ENCODE measurements around the gene PRICKLE1.

Gene PRICKLE1

GRCh38 chr12:42588524-42589464, 752 bp downstream of the PRICKLE1 start:
- Histone ChIP-seq H3K4me3 (ENCODE audit: low read length in 2 of 2) (peak overlapping the region; percentile 81 to 92), H3K36me3 (ENCODE audit: control insufficient read depth in 2 of 2, insufficient read depth in 2 of 2, low read length in 2 of 2) (no peaks in the 10 kb centered on the region), H3K9ac (ENCODE audit: low read length in 2 of 2) (peak overlapping the region; percentile 46 to 72), H3K27me3 (ENCODE audit: control insufficient read depth in 1 of 2, insufficient read depth in 2 of 2, low read length in 2 of 2) (no peaks in the 10 kb centered on the region), H3K4me1 (ENCODE audit: control insufficient read depth, insufficient read depth, low read length) (peaks cover 34% of the 10 kb centered on the region), H3K9me3 (ENCODE audit: control insufficient read depth in 2 of 2, low read length in 2 of 2) (no peaks in the 10 kb centered on the region), H3K27ac (ENCODE audit: low read length) (peak overlapping the region; percentile 31)

GRCh38 chr12:42587601-42588523, 1.7 kb downstream of the PRICKLE1 start:
- Histone ChIP-seq H3K9me3 (ENCODE audit: control insufficient read depth in 2 of 2, low read length in 2 of 2) (no peaks in the 10 kb centered on the region), H3K27me3 (ENCODE audit: control insufficient read depth in 1 of 2, insufficient read depth in 2 of 2, low read length in 2 of 2) (no peaks in the 10 kb centered on the region), H3K9ac (ENCODE audit: low read length in 2 of 2) (no peak overlapping the region), H3K36me3 (ENCODE audit: control insufficient read depth in 2 of 2, insufficient read depth in 2 of 2, low read length in 2 of 2) (no peaks in the 10 kb centered on the region), H3K4me3 (ENCODE audit: low read length in 2 of 2) (peak overlapping the region; percentile 81 to 92), H3K4me1 (ENCODE audit: control insufficient read depth, insufficient read depth, low read length) (peaks cover 41% of the 10 kb centered on the region), H3K27ac (ENCODE audit: low read length) (no peak overlapping the region)

- Histone ChIP-seq H3K4me1 (ENCODE audit: control insufficient read depth, insufficient read depth, low read length) (peaks cover 45% of the 10 kb centered on the region), H3K27ac (ENCODE audit: low read length) (no peak overlapping the region), H3K27me3 (ENCODE audit: control insufficient read depth in 1 of 2, insufficient read depth in 2 of 2, low read length in 2 of 2) (no peaks in the 10 kb centered on the region), H3K4me3 (ENCODE audit: low read length in 2 of 2) (no peak overlapping the region), H3K36me3 (ENCODE audit: control insufficient read depth in 2 of 2, insufficient read depth in 2 of 2, low read length in 2 of 2) (no peaks in the 10 kb centered on the region), H3K9me3 (ENCODE audit: control insufficient read depth in 2 of 2, low read length in 2 of 2) (no peaks in the 10 kb centered on the region), H3K9ac (ENCODE audit: low read length in 2 of 2) (no peak overlapping the region)
Observed at GRCh38 chr12:42586268-42586667, 3.3 kb downstream of the PRICKLE1 start.

GRCh38 chr12:42585841-42586216, 3.7 kb downstream of the PRICKLE1 start:
- H3K9ac ChIP-seq (ENCODE audit: low read length in 2 of 2), result no peak overlapping the region
- peak overlapping the region; percentile 13 for H3K27ac ChIP-seq (ENCODE audit: low read length)
- H3K36me3 ChIP-seq (ENCODE audit: control insufficient read depth in 2 of 2, insufficient read depth in 2 of 2, low read length in 2 of 2), result no peaks in the 10 kb centered on the region
- no peaks in the 10 kb centered on the region for H3K27me3 ChIP-seq (ENCODE audit: control insufficient read depth in 1 of 2, insufficient read depth in 2 of 2, low read length in 2 of 2)
- peak overlapping the region in 1 of 2 donors; percentile 54 for H3K4me3 ChIP-seq (ENCODE audit: low read length in 2 of 2)
- peaks cover 45% of the 10 kb centered on the region for H3K4me1 ChIP-seq (ENCODE audit: control insufficient read depth, insufficient read depth, low read length)
- no peaks in the 10 kb centered on the region for H3K9me3 ChIP-seq (ENCODE audit: control insufficient read depth in 2 of 2, low read length in 2 of 2)

GRCh38 chr12:42585154-42585840, 4.2 kb downstream of the PRICKLE1 start:
- no peaks in the 10 kb centered on the region for H3K36me3 ChIP-seq (ENCODE audit: control insufficient read depth in 2 of 2, insufficient read depth in 2 of 2, low read length in 2 of 2)
- no peaks in the 10 kb centered on the region for H3K27me3 ChIP-seq (ENCODE audit: control insufficient read depth in 1 of 2, insufficient read depth in 2 of 2, low read length in 2 of 2)
- H3K27ac ChIP-seq (ENCODE audit: low read length), result peak overlapping the region; percentile 13
- H3K9ac ChIP-seq (ENCODE audit: low read length in 2 of 2), result no peak overlapping the region
- H3K4me3 ChIP-seq (ENCODE audit: low read length in 2 of 2), result peak overlapping the region in 1 of 2 donors; percentile 54
- peaks cover 40% of the 10 kb centered on the region for H3K4me1 ChIP-seq (ENCODE audit: control insufficient read depth, insufficient read depth, low read length)
- H3K9me3 ChIP-seq (ENCODE audit: control insufficient read depth in 2 of 2, low read length in 2 of 2), result no peaks in the 10 kb centered on the region

- no peaks in the 10 kb centered on the region for H3K9me3 ChIP-seq (ENCODE audit: control insufficient read depth in 2 of 2, low read length in 2 of 2)
- H3K4me3 ChIP-seq (ENCODE audit: low read length in 2 of 2), result peak overlapping the region in 1 of 2 donors; percentile 54
- H3K9ac ChIP-seq (ENCODE audit: low read length in 2 of 2), result no peak overlapping the region
- H3K4me1 ChIP-seq (ENCODE audit: control insufficient read depth, insufficient read depth, low read length), result peaks cover 36% of the 10 kb centered on the region
- H3K36me3 ChIP-seq (ENCODE audit: control insufficient read depth in 2 of 2, insufficient read depth in 2 of 2, low read length in 2 of 2), result no peaks in the 10 kb centered on the region
- H3K27me3 ChIP-seq (ENCODE audit: control insufficient read depth in 1 of 2, insufficient read depth in 2 of 2, low read length in 2 of 2), result no peaks in the 10 kb centered on the region
- H3K27ac ChIP-seq (ENCODE audit: low read length), result peak overlapping the region; percentile 13
Observed at GRCh38 chr12:42584651-42585111, 4.9 kb downstream of the PRICKLE1 start.

- Histone ChIP-seq H3K9me3 (ENCODE audit: control insufficient read depth in 2 of 2, low read length in 2 of 2) (no peaks in the 10 kb centered on the region), H3K4me3 (ENCODE audit: low read length in 2 of 2) (no peak overlapping the region), H3K4me1 (ENCODE audit: control insufficient read depth, insufficient read depth, low read length) (peaks cover 33% of the 10 kb centered on the region), H3K27ac (ENCODE audit: low read length) (no peak overlapping the region), H3K9ac (ENCODE audit: low read length in 2 of 2) (peak overlapping the region in 1 of 2 donors; percentile 7), H3K27me3 (ENCODE audit: control insufficient read depth in 1 of 2, insufficient read depth in 2 of 2, low read length in 2 of 2) (no peaks in the 10 kb centered on the region), H3K36me3 (ENCODE audit: control insufficient read depth in 2 of 2, insufficient read depth in 2 of 2, low read length in 2 of 2) (no peaks in the 10 kb centered on the region)
Observed at GRCh38 chr12:42583016-42583415, 6.5 kb downstream of the PRICKLE1 start.

GRCh38 chr12:42582498-42582897, 7.0 kb downstream of the PRICKLE1 start:
- no peaks in the 10 kb centered on the region for H3K36me3 ChIP-seq (ENCODE audit: control insufficient read depth in 2 of 2, insufficient read depth in 2 of 2, low read length in 2 of 2)
- no peak overlapping the region for H3K27ac ChIP-seq (ENCODE audit: low read length)
- H3K4me3 ChIP-seq (ENCODE audit: low read length in 2 of 2), result peak overlapping the region; percentile 3 to 15
- H3K9ac ChIP-seq (ENCODE audit: low read length in 2 of 2), result peak overlapping the region in 1 of 2 donors; percentile 7
- no peaks in the 10 kb centered on the region for H3K27me3 ChIP-seq (ENCODE audit: control insufficient read depth in 1 of 2, insufficient read depth in 2 of 2, low read length in 2 of 2)
- H3K4me1 ChIP-seq (ENCODE audit: control insufficient read depth, insufficient read depth, low read length), result peaks cover 28% of the 10 kb centered on the region
- no peaks in the 10 kb centered on the region for H3K9me3 ChIP-seq (ENCODE audit: control insufficient read depth in 2 of 2, low read length in 2 of 2)

- Histone ChIP-seq H3K27ac (ENCODE audit: low read length) (no peak overlapping the region), H3K36me3 (ENCODE audit: control insufficient read depth in 2 of 2, insufficient read depth in 2 of 2, low read length in 2 of 2) (no peaks in the 10 kb centered on the region), H3K4me3 (ENCODE audit: low read length in 2 of 2) (no peak overlapping the region), H3K9ac (ENCODE audit: low read length in 2 of 2) (no peak overlapping the region), H3K9me3 (ENCODE audit: control insufficient read depth in 2 of 2, low read length in 2 of 2) (no peaks in the 10 kb centered on the region), H3K27me3 (ENCODE audit: control insufficient read depth in 1 of 2, insufficient read depth in 2 of 2, low read length in 2 of 2) (no peaks in the 10 kb centered on the region), H3K4me1 (ENCODE audit: control insufficient read depth, insufficient read depth, low read length) (peaks cover 24% of the 10 kb centered on the region)
Observed at GRCh38 chr12:42582050-42582449, 7.5 kb downstream of the PRICKLE1 start.

GRCh38 chr12:42576374-42576773, 13.2 kb downstream of the PRICKLE1 start:
- no peak overlapping the region for H3K27ac ChIP-seq (ENCODE audit: low read length)
- H3K9ac ChIP-seq (ENCODE audit: low read length in 2 of 2), result no peak overlapping the region
- no peaks in the 10 kb centered on the region for H3K27me3 ChIP-seq (ENCODE audit: control insufficient read depth in 1 of 2, insufficient read depth in 2 of 2, low read length in 2 of 2)
- H3K36me3 ChIP-seq (ENCODE audit: control insufficient read depth in 2 of 2, insufficient read depth in 2 of 2, low read length in 2 of 2), result no peaks in the 10 kb centered on the region
- H3K9me3 ChIP-seq (ENCODE audit: control insufficient read depth in 2 of 2, low read length in 2 of 2), result no peaks in the 10 kb centered on the region
- H3K4me1 ChIP-seq (ENCODE audit: control insufficient read depth, insufficient read depth, low read length), result no peaks in the 10 kb centered on the region
- no peak overlapping the region for H3K4me3 ChIP-seq (ENCODE audit: low read length in 2 of 2)

Measured in stomach smooth muscle (tissue), 2 donors.